ENCODE measurements around the gene NME9.

GRCh38 chr3:138323971-138324370 lies 5.7 kb downstream of the NME9 start:
- TF ChIP-seq EZH2 (IDR thresholded peaks at IDR 0.05; ENCODE audit: low read length, unreplicated experiment): no peak
- TF ChIP-seq, protein P1, sequence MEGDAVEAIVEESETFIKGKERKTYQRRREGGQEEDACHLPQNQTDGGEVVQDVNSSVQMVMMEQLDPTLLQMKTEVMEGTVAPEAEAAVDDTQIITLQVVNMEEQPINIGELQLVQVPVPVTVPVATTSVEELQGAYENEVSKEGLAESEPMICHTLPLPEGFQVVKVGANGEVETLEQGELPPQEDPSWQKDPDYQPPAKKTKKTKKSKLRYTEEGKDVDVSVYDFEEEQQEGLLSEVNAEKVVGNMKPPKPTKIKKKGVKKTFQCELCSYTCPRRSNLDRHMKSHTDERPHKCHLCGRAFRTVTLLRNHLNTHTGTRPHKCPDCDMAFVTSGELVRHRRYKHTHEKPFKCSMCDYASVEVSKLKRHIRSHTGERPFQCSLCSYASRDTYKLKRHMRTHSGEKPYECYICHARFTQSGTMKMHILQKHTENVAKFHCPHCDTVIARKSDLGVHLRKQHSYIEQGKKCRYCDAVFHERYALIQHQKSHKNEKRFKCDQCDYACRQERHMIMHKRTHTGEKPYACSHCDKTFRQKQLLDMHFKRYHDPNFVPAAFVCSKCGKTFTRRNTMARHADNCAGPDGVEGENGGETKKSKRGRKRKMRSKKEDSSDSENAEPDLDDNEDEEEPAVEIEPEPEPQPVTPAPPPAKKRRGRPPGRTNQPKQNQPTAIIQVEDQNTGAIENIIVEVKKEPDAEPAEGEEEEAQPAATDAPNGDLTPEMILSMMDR (conservative IDR thresholded peaks at IDR 0.05; ENCODE audit: low read depth, low read length): no peak
- no peak for TF ChIP-seq EZH2phosphoT487 (IDR thresholded peaks at IDR 0.05; ENCODE audit: borderline replicate concordance, low read length)

All from PC-3 (cell line).